SK-N-SH treated with all-trans-retinoic acid at 6 μM for 48 hours (cell line): ENCODE measurements around the gene FAM117B.

ENCODE experiments used
- ATAC-seq: fragments of 200-7000 bp; cut with Tn5 transposase; 3 replicates; pipeline ENCODE4 v1.9.1; 2020; ENCODE audit warnings: mild to moderate bottlenecking, moderate library complexity
- ARNTL ChIP-seq: fragments of 450-650 bp; formaldehyde crosslinking; IDR thresholded peaks from 2 replicates; pipeline ENCODE4 v1.5.0; 2020; ENCODE audit warnings: low read depth, mild to moderate bottlenecking, moderate library complexity, borderline replicate concordance
- ESRRG ChIP-seq: fragments of 250-450 bp; sonication (Bioruptor Pico); IDR thresholded peaks from 2 replicates; pipeline ENCODE4 v1.6.1; 2021; ENCODE audit warnings: mild to moderate bottlenecking
- GLIS3 ChIP-seq: fragments of 250-450 bp; sonication (Bioruptor Pico); IDR thresholded peaks from 2 replicates; pipeline ENCODE4 v1.5.0; 2020; ENCODE audit warnings: mild to moderate bottlenecking, moderate library complexity
- ISL1 ChIP-seq: fragments of 250-450 bp; sonication (Bioruptor Pico); IDR thresholded peaks from 2 replicates; pipeline ENCODE4 v2.1.2; 2022; ENCODE audit warnings: mild to moderate bottlenecking, moderate library complexity
- PPARA ChIP-seq: fragments of 250-450 bp; sonication (Bioruptor Pico); IDR thresholded peaks from 2 replicates; pipeline ENCODE4 v1.5.0; 2020; ENCODE audit warnings: mild to moderate bottlenecking, borderline replicate concordance
- RARB ChIP-seq: fragments of 250-450 bp; sonication (Bioruptor Pico); IDR thresholded peaks from 2 replicates; pipeline ENCODE4 v1.8.0; 2021; ENCODE audit warnings: mild to moderate bottlenecking, moderate library complexity
- TCF4 ChIP-seq: fragments of 250-450 bp; sonication (Bioruptor Pico); IDR thresholded peaks from 2 replicates; pipeline ENCODE4 v1.8.0; 2021; ENCODE audit warnings: mild to moderate bottlenecking, moderate library complexity, borderline replicate concordance
- ZC3H10 ChIP-seq: fragments of 250-450 bp; sonication (Bioruptor Pico); IDR thresholded peaks from 2 replicates; pipeline ENCODE4 v1.5.1; 2021; ENCODE audit warnings: mild to moderate bottlenecking, moderate library complexity
- ZFP3 ChIP-seq: fragments of 250-450 bp; sonication (Bioruptor Pico); IDR thresholded peaks from 2 replicates; pipeline ENCODE4 v1.5.0; 2020; ENCODE audit warnings: mild to moderate bottlenecking, moderate library complexity
- ZFP30 ChIP-seq: fragments of 450-650 bp; formaldehyde crosslinking; IDR thresholded peaks from 2 replicates; pipeline ENCODE4 v1.5.0; 2022; ENCODE audit warnings: mild to moderate bottlenecking, moderate library complexity
- ZNF565 ChIP-seq: fragments of 450-650 bp; formaldehyde crosslinking; conservative IDR thresholded peaks from 2 replicates; pipeline ENCODE4 v1.5.0; 2020; ENCODE audit warnings: low read depth, mild to moderate bottlenecking, moderate library complexity
- ZNF70 ChIP-seq: fragments of 450-650 bp; formaldehyde crosslinking; IDR thresholded peaks from 2 replicates; pipeline ENCODE4 v1.5.0; 2020; ENCODE audit warnings: mild to moderate bottlenecking, moderate library complexity
- ZNF8 ChIP-seq: fragments of 450-650 bp; formaldehyde crosslinking; IDR thresholded peaks from 2 replicates; pipeline ENCODE4 v1.5.0; 2020; ENCODE audit warnings: mild to moderate bottlenecking, moderate library complexity
- TF ChIP-seq, protein P1 (sequence below): fragments of 250-450 bp; sonication (Bioruptor Pico); IDR thresholded peaks from 2 replicates; pipeline ENCODE4 v1.8.0; 2021; ENCODE audit warnings: low read depth, mild to moderate bottlenecking, moderate library complexity, borderline replicate concordance
- TF ChIP-seq, protein P2 (sequence below): fragments of 250-450 bp; sonication (Bioruptor Pico); IDR thresholded peaks from 2 replicates; pipeline ENCODE4 v1.5.1; 2021; ENCODE audit warnings: mild to moderate bottlenecking, moderate library complexity
- TF ChIP-seq, protein P3 (sequence below): fragments of 250-450 bp; sonication (Bioruptor Pico); IDR thresholded peaks from 2 replicates; pipeline ENCODE4 v1.5.1; 2020; ENCODE audit warnings: low read depth, mild to moderate bottlenecking, moderate library complexity
- TF ChIP-seq, protein P4 (sequence below): fragments of 250-450 bp; sonication (Bioruptor Pico); IDR thresholded peaks from 2 replicates; pipeline ENCODE4 v1.8.0; 2020; ENCODE audit warnings: mild to moderate bottlenecking, moderate library complexity, borderline replicate concordance
- TF ChIP-seq, protein P5 (sequence below): fragments of 250-450 bp; sonication (Bioruptor Pico); IDR thresholded peaks from 2 replicates; pipeline ENCODE4 v1.5.0; 2020; ENCODE audit warnings: mild to moderate bottlenecking, moderate library complexity

Gene FAM117B

DNA sequence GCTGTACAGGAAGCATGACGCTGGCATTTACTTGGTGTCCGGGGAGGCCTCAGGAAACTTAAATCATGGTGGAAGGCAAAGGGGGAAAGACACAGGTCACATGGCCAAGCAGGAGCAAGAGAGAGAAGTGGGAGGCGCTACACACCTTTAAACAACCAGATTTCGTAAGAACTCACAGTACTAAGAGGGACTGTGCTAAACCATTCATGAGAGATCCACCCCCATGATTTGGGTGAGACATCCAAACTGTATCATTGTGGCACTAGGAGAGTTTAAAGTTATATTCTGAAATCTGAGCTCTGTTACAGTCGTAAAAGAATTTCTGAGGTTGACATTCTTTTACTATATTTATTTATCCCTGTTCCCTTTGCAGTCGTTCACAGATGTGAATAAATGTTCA lies 120.2 kb downstream of the FAM117B start:
- TF ChIP-seq, protein P1, sequence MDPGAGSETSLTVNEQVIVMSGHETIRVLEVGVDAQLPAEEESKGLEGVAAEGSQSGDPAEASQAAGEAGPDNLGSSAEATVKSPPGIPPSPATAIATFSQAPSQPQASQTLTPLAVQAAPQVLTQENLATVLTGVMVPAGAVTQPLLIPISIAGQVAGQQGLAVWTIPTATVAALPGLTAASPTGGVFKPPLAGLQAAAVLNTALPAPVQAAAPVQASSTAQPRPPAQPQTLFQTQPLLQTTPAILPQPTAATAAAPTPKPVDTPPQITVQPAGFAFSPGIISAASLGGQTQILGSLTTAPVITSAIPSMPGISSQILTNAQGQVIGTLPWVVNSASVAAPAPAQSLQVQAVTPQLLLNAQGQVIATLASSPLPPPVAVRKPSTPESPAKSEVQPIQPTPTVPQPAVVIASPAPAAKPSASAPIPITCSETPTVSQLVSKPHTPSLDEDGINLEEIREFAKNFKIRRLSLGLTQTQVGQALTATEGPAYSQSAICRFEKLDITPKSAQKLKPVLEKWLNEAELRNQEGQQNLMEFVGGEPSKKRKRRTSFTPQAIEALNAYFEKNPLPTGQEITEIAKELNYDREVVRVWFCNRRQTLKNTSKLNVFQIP: no peak
- TF ChIP-seq ZC3H10 (CRISPR knock-in tag): no peak
- no peak for TF ChIP-seq TCF4
- TF ChIP-seq, protein P2, sequence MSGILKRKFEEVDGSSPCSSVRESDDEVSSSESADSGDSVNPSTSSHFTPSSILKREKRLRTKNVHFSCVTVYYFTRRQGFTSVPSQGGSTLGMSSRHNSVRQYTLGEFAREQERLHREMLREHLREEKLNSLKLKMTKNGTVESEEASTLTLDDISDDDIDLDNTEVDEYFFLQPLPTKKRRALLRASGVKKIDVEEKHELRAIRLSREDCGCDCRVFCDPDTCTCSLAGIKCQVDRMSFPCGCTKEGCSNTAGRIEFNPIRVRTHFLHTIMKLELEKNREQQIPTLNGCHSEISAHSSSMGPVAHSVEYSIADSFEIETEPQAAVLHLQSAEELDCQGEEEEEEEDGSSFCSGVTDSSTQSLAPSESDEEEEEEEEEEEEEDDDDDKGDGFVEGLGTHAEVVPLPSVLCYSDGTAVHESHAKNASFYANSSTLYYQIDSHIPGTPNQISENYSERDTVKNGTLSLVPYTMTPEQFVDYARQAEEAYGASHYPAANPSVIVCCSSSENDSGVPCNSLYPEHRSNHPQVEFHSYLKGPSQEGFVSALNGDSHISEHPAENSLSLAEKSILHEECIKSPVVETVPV: no peak
- no peak for TF ChIP-seq ZNF565 (CRISPR knock-in tag)
- TF ChIP-seq, protein P3, sequence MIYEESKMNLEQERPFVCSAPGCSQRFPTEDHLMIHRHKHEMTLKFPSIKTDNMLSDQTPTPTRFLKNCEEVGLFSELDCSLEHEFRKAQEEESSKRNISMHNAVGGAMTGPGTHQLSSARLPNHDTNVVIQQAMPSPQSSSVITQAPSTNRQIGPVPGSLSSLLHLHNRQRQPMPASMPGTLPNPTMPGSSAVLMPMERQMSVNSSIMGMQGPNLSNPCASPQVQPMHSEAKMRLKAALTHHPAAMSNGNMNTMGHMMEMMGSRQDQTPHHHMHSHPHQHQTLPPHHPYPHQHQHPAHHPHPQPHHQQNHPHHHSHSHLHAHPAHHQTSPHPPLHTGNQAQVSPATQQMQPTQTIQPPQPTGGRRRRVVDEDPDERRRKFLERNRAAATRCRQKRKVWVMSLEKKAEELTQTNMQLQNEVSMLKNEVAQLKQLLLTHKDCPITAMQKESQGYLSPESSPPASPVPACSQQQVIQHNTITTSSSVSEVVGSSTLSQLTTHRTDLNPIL (CRISPR knock-in tag): no peak
- TF ChIP-seq, protein P4, sequence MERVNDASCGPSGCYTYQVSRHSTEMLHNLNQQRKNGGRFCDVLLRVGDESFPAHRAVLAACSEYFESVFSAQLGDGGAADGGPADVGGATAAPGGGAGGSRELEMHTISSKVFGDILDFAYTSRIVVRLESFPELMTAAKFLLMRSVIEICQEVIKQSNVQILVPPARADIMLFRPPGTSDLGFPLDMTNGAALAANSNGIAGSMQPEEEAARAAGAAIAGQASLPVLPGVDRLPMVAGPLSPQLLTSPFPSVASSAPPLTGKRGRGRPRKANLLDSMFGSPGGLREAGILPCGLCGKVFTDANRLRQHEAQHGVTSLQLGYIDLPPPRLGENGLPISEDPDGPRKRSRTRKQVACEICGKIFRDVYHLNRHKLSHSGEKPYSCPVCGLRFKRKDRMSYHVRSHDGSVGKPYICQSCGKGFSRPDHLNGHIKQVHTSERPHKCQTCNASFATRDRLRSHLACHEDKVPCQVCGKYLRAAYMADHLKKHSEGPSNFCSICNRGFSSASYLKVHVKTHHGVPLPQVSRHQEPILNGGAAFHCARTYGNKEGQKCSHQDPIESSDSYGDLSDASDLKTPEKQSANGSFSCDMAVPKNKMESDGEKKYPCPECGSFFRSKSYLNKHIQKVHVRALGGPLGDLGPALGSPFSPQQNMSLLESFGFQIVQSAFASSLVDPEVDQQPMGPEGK (CRISPR knock-in tag): no peak
- TF ChIP-seq PPARA (CRISPR knock-in tag): no peak
- TF ChIP-seq ZFP3 (CRISPR knock-in tag): no peak
- TF ChIP-seq RARB: no peak
- TF ChIP-seq, protein P5, sequence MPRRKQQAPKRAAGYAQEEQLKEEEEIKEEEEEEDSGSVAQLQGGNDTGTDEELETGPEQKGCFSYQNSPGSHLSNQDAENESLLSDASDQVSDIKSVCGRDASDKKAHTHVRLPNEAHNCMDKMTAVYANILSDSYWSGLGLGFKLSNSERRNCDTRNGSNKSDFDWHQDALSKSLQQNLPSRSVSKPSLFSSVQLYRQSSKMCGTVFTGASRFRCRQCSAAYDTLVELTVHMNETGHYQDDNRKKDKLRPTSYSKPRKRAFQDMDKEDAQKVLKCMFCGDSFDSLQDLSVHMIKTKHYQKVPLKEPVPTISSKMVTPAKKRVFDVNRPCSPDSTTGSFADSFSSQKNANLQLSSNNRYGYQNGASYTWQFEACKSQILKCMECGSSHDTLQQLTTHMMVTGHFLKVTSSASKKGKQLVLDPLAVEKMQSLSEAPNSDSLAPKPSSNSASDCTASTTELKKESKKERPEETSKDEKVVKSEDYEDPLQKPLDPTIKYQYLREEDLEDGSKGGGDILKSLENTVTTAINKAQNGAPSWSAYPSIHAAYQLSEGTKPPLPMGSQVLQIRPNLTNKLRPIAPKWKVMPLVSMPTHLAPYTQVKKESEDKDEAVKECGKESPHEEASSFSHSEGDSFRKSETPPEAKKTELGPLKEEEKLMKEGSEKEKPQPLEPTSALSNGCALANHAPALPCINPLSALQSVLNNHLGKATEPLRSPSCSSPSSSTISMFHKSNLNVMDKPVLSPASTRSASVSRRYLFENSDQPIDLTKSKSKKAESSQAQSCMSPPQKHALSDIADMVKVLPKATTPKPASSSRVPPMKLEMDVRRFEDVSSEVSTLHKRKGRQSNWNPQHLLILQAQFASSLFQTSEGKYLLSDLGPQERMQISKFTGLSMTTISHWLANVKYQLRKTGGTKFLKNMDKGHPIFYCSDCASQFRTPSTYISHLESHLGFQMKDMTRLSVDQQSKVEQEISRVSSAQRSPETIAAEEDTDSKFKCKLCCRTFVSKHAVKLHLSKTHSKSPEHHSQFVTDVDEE (CRISPR knock-in tag): no peak
- no peak for TF ChIP-seq GLIS3
- no peak for TF ChIP-seq ISL1 (CRISPR knock-in tag)
- no peak for ATAC-seq

DNA sequence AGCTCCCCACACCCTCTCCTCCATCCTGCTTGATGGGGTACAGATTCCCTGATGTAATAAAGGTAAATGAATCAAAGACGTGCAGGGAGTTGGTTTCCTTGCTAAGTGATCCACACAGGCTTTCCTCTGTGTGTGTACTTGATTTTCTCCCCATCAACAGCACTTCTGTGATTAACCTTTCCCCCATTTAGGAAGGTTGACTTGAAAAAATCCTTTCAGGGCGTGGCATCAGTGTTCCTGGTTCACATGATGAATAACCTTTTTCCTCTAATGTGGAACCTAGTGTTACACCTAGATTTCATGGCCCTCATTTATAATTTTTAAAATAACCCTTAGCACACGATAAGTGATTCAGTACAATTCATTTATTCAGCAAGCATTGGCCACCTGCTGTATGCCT lies 121.8 kb downstream of the FAM117B start:
- TF ChIP-seq ZNF70 (CRISPR knock-in tag): no peak
- no peak for TF ChIP-seq ESRRG (CRISPR knock-in tag)
- TF ChIP-seq ZNF8 (CRISPR knock-in tag): no peak
- no peak for TF ChIP-seq ARNTL
- no peak for TF ChIP-seq ZFP30
- TF ChIP-seq, protein P4 (CRISPR knock-in tag): no peak
- TF ChIP-seq, protein P5 (CRISPR knock-in tag): no peak
- TF ChIP-seq ZFP3 (CRISPR knock-in tag): no peak

More for the DNA sequence above, 121.8 kb downstream of the FAM117B start:
- ATAC-seq: no peak
